HepG2 (cell line): ENCODE results near the gene DDRGK1. TPM values are rescaled to one million over a fixed set of nuclear protein-coding genes. Genes with fewer than 3 reads are reported as not detected.

Experiments
- E2F2 ChIP-seq: sonication (generic); formaldehyde crosslinking; IDR thresholded peaks from 2 replicates; pipeline ENCODE4 v1.4.0; 2020; ENCODE audit warnings: missing genetic modification reagents, borderline replicate concordance
- HNF1A ChIP-seq, 2 experiments: sonication (generic) in 1 of 2; formaldehyde crosslinking in 1 of 2; IDR thresholded peaks; 2 replicates each; pipeline versions ENCODE4 v1.4.0 to v1.6.1; 2016 to 2020; ENCODE audit warnings: borderline replicate concordance in 1 of 2, low read depth in 1 of 2, mild to moderate bottlenecking in 1 of 2, missing genetic modification reagents in 1 of 2
- MEIS1 ChIP-seq: sonication (generic); formaldehyde crosslinking; IDR thresholded peaks from 2 replicates; pipeline ENCODE4 v1.9.0; 2021; ENCODE audit warnings: mild to moderate bottlenecking, missing genetic modification reagents, moderate library complexity, borderline replicate concordance
- SOX6 ChIP-seq, 2 experiments: fragments of 450-650 bp in 1 of 2; sonication (generic) in 1 of 2; formaldehyde crosslinking in 1 of 2; IDR thresholded peaks; 2 replicates each; pipeline versions ENCODE4 v1.4.0 to v1.6.1; 2017 to 2020; ENCODE audit warnings: antibody characterized with exemption in 1 of 2, mild to moderate bottlenecking in 1 of 2, missing genetic modification reagents in 1 of 2
- SPEN ChIP-seq: sonication (generic); formaldehyde crosslinking; IDR thresholded peaks from 2 replicates; pipeline ENCODE4 v1.5.1; 2020; ENCODE audit warnings: low read depth, mild to moderate bottlenecking, missing genetic modification reagents
- ZBED4 ChIP-seq: sonication (generic); formaldehyde crosslinking; IDR thresholded peaks from 2 replicates; pipeline ENCODE4 v1.4.0; 2020; ENCODE audit warnings: missing genetic modification reagents, borderline replicate concordance
- ZBTB26 ChIP-seq: IDR thresholded peaks from 2 replicates; pipeline ENCODE4 v1.6.1; 2016; ENCODE audit warnings: missing compliant biosample characterization, missing genetic modification reagents, borderline replicate concordance
- ZIK1 ChIP-seq: sonication (generic); formaldehyde crosslinking; IDR thresholded peaks from 2 replicates; pipeline ENCODE4 v1.5.0; 2020; ENCODE audit warnings: mild to moderate bottlenecking, low read depth, missing genetic modification reagents, borderline replicate concordance
- ZNF343 ChIP-seq: sonication (generic); formaldehyde crosslinking; IDR thresholded peaks from 2 replicates; pipeline ENCODE4 v1.4.0; 2020; ENCODE audit warnings: mild to moderate bottlenecking, missing genetic modification reagents
- ZNF468 ChIP-seq: sonication (generic); formaldehyde crosslinking; IDR thresholded peaks from 2 replicates; pipeline ENCODE4 v1.8.0; 2022; ENCODE audit warnings: mild to moderate bottlenecking, moderate library complexity, missing genetic modification reagents
- ZNF556 ChIP-seq: sonication (generic); formaldehyde crosslinking; IDR thresholded peaks from 2 replicates; pipeline ENCODE4 v1.4.0; 2020; ENCODE audit warnings: mild to moderate bottlenecking, missing genetic modification reagents, borderline replicate concordance
- ZNF557 ChIP-seq: sonication (generic); formaldehyde crosslinking; IDR thresholded peaks from 2 replicates; pipeline ENCODE4 v1.4.0; 2020; ENCODE audit warnings: missing genetic modification reagents
- ZNF570 ChIP-seq: sonication (generic); formaldehyde crosslinking; IDR thresholded peaks from 2 replicates; pipeline ENCODE4 v1.4.0; 2020; ENCODE audit warnings: mild to moderate bottlenecking, missing genetic modification reagents, borderline replicate concordance
- polyA plus RNA-seq, 8 experiments: library from polyadenylated mRNA; depleted of rRNA in 3 of 8; stranded (reverse) in 7 of 8; unstranded in 1 of 8; fragments of >200 nt; fragmentation: Illumina TruSeq in 4 of 8; extraction: Trizol in 4 of 8; gene quantifications; 2 replicates each; pipeline versions ENCODE4 v1.2.1 to v1.2.3, GENCODE V29; 2011 to 2016; ENCODE audit warnings: low read depth in 4 of 8, missing spikeins in 1 of 8, mixed read lengths in 1 of 8; ENCODE audit not compliant: insufficient read depth in 1 of 8
- total RNA-seq, 5 experiments: library from RNA; depleted of rRNA; stranded (reverse); fragments of >200 nt; fragmentation: Illumina TruSeq; extraction: Trizol; gene quantifications; 2 replicates each; pipeline ENCODE4 v1.2.3, GENCODE V29; 2016; ENCODE audit warnings: low read depth in 1 of 5
- TF ChIP-seq, protein P1 (sequence below): IDR thresholded peaks from 2 replicates; pipeline ENCODE4 v1.6.1; 2016; ENCODE audit warnings: missing genetic modification reagents, missing compliant biosample characterization

The DDRGK1 gene
- total and polyA plus RNA-seq, 2 of the 13 experiments (the other 11 are each of a cell fraction or from before 2014, with no cell fraction given) = 96.7 to 149 TPM

DNA sequence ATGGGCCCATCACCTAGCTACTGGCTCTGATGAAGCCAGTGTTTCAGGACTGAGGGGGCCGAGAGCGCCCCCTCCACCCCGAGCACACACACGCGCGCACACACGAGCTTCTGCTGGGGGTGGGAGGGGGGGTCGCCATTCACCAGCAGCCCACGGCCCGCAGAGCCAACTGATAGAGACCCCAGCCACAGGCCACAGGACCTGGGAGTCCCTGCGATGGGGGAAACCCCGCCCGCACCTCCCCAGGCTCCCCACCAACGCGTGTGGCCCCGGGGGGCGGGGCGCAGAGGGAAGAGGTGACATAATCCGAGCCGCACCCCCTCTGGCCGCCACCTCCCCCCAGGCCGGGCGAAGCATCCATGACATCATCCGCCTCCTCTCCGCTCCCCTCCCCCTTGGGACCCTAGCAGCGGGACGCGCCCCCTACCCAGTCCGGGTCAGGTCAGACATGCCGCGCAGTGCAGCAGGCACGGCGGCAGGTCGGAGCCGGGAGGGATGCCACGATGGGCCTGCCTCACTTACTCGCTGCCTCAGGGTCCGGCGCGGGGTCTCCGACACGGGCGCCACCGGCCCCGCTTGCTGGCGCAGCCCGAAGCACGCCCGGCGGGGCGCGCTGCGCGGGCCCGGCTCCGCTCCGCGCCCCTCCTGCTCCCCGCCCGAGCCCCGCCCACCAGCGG, 31.4 kb downstream of the DDRGK1 start, which contains the start of gene LZTS3 (continued):
- TF ChIP-seq SPEN (CRISPR knock-in tag) (no peak; the same call in 1 of the 2 replicates), MEIS1 (CRISPR knock-in tag) (peak; percentile 50), ZNF570 (no peak), E2F2 (no peak), ZNF556 (CRISPR knock-in tag) (no peak), ZNF557 (CRISPR knock-in tag) (no peak; the same call in 1 of the 2 replicates), HNF1A (IDR thresholded peaks at IDR 0.05; ENCODE audit: low read depth) (no peak), HNF1A (CRISPR knock-in tag; IDR thresholded peaks at IDR 0.05; ENCODE audit: borderline replicate concordance) (peak; percentile 21), ZNF468 (CRISPR knock-in tag) (0 out of 2 replicates have a peak, but pooled peaks have one; percentile 82), ZBED4 (no peak), SOX6 (IDR thresholded peaks at IDR 0.05) (no peak), SOX6 (CRISPR knock-in tag; IDR thresholded peaks at IDR 0.05) (no peak; the same call in 1 of the 2 replicates), ZBTB26 (CRISPR knock-in tag) (no peak; the same call in none of the 2 replicates), ZNF343 (no peak), ZIK1 (CRISPR knock-in tag) (no peak; the same call in 1 of the 2 replicates)
- TF ChIP-seq, protein P1, sequence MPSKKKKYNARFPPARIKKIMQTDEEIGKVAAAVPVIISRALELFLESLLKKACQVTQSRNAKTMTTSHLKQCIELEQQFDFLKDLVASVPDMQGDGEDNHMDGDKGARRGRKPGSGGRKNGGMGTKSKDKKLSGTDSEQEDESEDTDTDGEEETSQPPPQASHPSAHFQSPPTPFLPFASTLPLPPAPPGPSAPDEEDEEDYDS (CRISPR knock-in tag) = no peak
